ENCODE data around the gene GPM6B.

GRCh38 chrX:13863324-13863723, 46.4 kb upstream of the GPM6B start:
- TF ChIP-seq POLR2AphosphoS5 (IDR thresholded peaks at IDR 0.05; ENCODE audit: low read depth, low read length) (no peak), POLR2A (IDR thresholded peaks at IDR 0.05; ENCODE audit: low read depth, low read length) (no peak), TAF1 (IDR thresholded peaks at IDR 0.05; ENCODE audit: borderline replicate concordance, low read depth, low read length) (no peak)
